ENCODE measurements around the gene MMD. TPM values are rescaled to one million over a fixed set of nuclear protein-coding genes. Genes with fewer than 3 reads are reported as not detected.
"Not testable (repeated sequence)": the region's sequence is repeated elsewhere in the genome, so short reads cannot be mapped to it uniquely, and the experiment has no call there.

MMD gene
- total and polyA plus RNA-seq, 11 donors: 8.2 to 25.0 (median 12.4) TPM

DNA sequence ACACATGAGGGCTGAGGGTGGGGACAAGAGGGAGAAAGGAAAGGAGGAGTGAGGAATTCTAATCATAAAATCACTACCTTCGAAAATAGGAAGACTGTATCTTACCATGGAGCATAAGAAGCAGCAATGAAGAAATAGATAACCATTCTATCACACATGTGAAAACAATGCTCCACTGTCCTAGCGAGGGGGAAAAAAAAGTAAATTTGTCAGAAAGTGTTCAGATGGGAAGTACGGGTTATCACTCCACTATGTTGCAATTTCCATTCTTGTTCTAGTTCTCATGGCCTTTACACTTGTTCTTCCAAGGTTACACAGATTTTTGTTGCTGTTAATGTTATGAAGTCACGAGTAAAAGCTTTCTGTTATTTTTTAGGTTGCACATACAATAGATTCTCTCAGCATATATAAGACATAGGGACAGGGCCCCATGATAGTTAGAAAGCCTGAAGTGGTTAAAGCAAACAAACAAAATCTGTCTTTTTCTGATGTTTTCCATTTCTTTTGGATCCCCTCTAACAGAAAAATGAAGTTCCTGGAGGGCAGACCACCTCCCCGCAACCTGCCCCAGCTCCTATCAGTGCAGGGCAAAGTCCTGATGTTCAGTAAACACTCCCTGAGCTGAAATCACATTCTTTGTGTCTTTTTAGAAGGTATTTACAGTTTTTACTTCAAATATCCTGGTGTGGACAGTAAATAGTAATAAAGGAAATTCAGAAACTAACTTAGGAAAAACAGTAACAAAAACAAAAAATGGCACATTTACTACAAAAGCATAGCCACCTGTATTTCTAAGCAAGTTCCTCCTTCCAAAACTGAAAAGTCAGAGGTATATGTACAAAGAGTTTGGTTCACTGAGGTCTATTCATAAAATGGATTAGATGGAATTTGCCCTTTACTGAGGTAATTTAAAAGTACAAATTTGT is 13.7 kb downstream of the MMD start:
- peaks cover 0 to 15% (median 0%) of the 10 kb centered on the region in 12 donors for H3K4me1 ChIP-seq
- peaks cover 0 to 99% (median 87%) of the 10 kb centered on the region in 9 donors for H3K36me3 ChIP-seq
- H3K4me3 ChIP-seq: no peak overlapping the region
- no peak for TF ChIP-seq POLR2A (IDR thresholded peaks at IDR 0.05)
- TF ChIP-seq, protein P1, sequence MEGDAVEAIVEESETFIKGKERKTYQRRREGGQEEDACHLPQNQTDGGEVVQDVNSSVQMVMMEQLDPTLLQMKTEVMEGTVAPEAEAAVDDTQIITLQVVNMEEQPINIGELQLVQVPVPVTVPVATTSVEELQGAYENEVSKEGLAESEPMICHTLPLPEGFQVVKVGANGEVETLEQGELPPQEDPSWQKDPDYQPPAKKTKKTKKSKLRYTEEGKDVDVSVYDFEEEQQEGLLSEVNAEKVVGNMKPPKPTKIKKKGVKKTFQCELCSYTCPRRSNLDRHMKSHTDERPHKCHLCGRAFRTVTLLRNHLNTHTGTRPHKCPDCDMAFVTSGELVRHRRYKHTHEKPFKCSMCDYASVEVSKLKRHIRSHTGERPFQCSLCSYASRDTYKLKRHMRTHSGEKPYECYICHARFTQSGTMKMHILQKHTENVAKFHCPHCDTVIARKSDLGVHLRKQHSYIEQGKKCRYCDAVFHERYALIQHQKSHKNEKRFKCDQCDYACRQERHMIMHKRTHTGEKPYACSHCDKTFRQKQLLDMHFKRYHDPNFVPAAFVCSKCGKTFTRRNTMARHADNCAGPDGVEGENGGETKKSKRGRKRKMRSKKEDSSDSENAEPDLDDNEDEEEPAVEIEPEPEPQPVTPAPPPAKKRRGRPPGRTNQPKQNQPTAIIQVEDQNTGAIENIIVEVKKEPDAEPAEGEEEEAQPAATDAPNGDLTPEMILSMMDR (IDR thresholded peaks at IDR 0.05): no peak
- ATAC-seq (no peak), DNase-seq (no peak)
- no peaks in the 10 kb centered on the region for H3K9me3 ChIP-seq
- intact Hi-C loops (cut with DNase I): loop anchor here in 1 of 10 donors (5.0 kb wide), 1 partner anchor 104 kb away; the partner anchor contains the start of gene SMIM36
- WGBS, 4 donors: 64 to 75% (median 69%) methylated on average over 5 of the region's 5 CpGs
- H3K27ac ChIP-seq: no peak overlapping the region
- no peaks in the 10 kb centered on the region for H3K27me3 ChIP-seq

DNA sequence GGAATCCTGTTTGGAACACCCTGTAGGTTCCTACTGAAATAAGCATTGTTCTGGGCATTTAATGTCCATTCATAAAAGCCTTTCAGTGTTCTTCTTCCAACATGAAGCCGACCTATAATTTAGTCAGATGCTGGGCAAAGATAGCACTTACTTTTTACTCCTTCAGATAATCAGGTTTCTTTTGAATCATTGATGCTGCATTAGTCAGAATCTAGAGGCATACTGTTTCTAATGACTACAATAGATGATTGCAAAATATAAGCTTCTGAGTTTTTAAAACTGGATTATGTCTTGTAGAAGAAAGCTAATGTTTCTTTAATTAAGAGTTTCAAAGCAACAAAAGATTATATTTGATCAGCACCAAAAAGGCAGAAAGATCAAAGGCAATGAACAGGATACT is 16.0 kb downstream of the MMD start:
- Histone ChIP-seq H3K36me3 (peaks cover 0 to 99% (median 90%) of the 10 kb centered on the region in 9 donors), H3K27me3 (no peaks in the 10 kb centered on the region), H3K4me1 (peaks cover 0 to 4% (median 0%) of the 10 kb centered on the region in 12 donors), H3K9me3 (no peaks in the 10 kb centered on the region), H3K4me3 (no peak overlapping the region), H3K27ac (no peak overlapping the region)
- WGBS, 4 donors: 90 to 96% (median 92%) methylated on average over 1 of the region's 1 CpG
- intact Hi-C loops (cut with DNase I): loop anchor here in 1 of 10 donors (5.0 kb wide), 1 partner anchor 107 kb away; the partner anchor contains the start of gene SMIM36
- DNase-seq (no peak), ATAC-seq (no peak)
- no peak for TF ChIP-seq POLR2A (IDR thresholded peaks at IDR 0.05)
- TF ChIP-seq, protein P1 (IDR thresholded peaks at IDR 0.05): no peak

DNA sequence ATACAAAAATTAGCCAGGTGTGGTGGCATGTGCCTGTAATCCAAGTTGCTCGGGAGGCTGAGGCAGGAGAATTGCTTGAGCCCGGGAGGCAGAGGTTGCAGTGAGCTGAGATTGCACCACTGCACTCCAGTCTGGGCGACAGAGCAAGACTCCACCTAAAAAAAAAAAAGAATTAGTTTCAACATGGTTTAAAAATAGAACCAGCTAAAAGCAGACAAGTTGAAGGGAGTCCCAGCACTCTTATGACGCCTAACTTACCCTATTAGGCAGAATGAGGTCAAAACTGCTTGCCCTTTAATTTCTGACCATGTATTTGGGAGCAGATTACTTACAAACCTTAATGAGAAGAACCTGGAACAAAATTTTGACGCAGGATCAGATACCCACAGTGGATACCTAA is 17.4 kb downstream of the MMD start:
- H3K4me1 ChIP-seq; DNase-seq; intact Hi-C loops (cut with DNase I); H3K27me3 ChIP-seq; H3K4me3 ChIP-seq; H3K27ac ChIP-seq; H3K9me3 ChIP-seq: not testable (repeated sequence)
- 71 to 82% (median 80%) methylated on average over 5 of the region's 5 CpGs for WGBS, 4 donors
- peak in 2 of 4 donors; percentile 31 to 49 for ATAC-seq
- H3K36me3 ChIP-seq: peaks cover 0 to 99% (median 88%) of the 10 kb centered on the region in 9 donors

DNA sequence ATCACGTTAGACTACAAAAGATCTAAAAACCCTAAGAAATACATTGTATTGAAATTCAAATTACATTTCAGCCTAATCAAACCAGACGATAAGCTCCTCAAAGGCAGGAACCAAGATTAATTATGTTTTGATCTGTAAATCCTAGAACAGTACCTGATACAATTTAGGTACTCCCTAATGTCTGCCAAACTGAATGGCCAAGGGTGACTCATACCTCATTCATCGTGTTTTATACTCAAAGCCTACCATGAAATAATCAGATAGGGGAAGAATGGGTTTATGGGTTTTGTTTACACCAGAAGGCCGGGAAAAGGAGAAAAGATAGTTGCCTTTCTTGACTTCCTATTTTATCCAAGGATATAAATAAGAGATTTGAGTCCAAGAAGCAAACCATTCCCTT is 19.3 kb downstream of the MMD start:
- ATAC-seq: no peak
- TF ChIP-seq, protein P1 (IDR thresholded peaks at IDR 0.05): no peak
- no peak for TF ChIP-seq POLR2A (IDR thresholded peaks at IDR 0.05)
- no peaks in the 10 kb centered on the region for H3K27me3 ChIP-seq
- no peaks in the 10 kb centered on the region for H3K9me3 ChIP-seq
- DNase-seq: no peak
- H3K4me3 ChIP-seq: no peak overlapping the region
- peaks cover 0 to 93% (median 82%) of the 10 kb centered on the region in 9 donors for H3K36me3 ChIP-seq
- WGBS, 4 donors: 88 to 91% (median 89%) methylated on average over 4 of the region's 4 CpGs
- H3K27ac ChIP-seq: no peak overlapping the region
- intact Hi-C loops (cut with DNase I): no loop called here
- H3K4me1 ChIP-seq: no peaks in the 10 kb centered on the region

Data from heart left ventricle (tissue), 16 donors.